T47D (cell line): ENCODE measurements around the gene UHMK1.
"Not testable (repeated sequence)": the region's sequence is repeated elsewhere in the genome, so short reads cannot be mapped to it uniquely, and the experiment has no call there.

Source experiments
- DNase-seq, 2 experiments: peaks; one replicate each; pipeline versions ENCODE4 v3.0.0 to v3.0.0-alpha.2; 2011 to 2012; ENCODE audit warnings: low read depth in 1 of 2, low spot score in 1 of 2
- JUND ChIP-seq: IDR thresholded peaks from 2 replicates; pipeline ENCODE4 v1.6.1; 2012; ENCODE audit warnings: low read depth
- in situ Hi-C: cut with HindIII; loops from 2 replicates; pipeline ENCODE4 v1.10.0; 2016; ENCODE audit warnings: low sequenced_read_pairs, low pct_unique_long_range_greater_than_20kb

UHMK1 gene

GRCh38 chr1:162561616-162562469 lies 64.2 kb downstream of the UHMK1 start, which contains the start of gene UAP1:
TSS of gene UAP1 (plus strand) at chr1:162561722. CDS start at chr1:162566069, 4,347 bp downstream.
- no peak for TF ChIP-seq JUND
- in situ Hi-C loops, result no loop called here
- peak in 1 of 2 experiments; percentile 15 for DNase-seq

GRCh38 chr1:162562470-162562828 lies 64.8 kb downstream of the UHMK1 start:
- no peak for TF ChIP-seq JUND
- in situ Hi-C loops, result no loop called here
- DNase-seq, result peak in 1 of 2 experiments; percentile 19

- in situ Hi-C loops, result no loop called here
- TF ChIP-seq JUND, result no peak
- no peak for DNase-seq
These were observed 67.2 kb downstream of the UHMK1 start for GRCh38 chr1:162564762-162565218.

GRCh38 chr1:162565460-162565859 lies 67.8 kb downstream of the UHMK1 start:
- no peak for TF ChIP-seq JUND
- in situ Hi-C loops, result no loop called here
- DNase-seq, result no peak

GRCh38 chr1:162566870-162567269 lies 69.3 kb downstream of the UHMK1 start:
- no peak for DNase-seq
- in situ Hi-C loops, result no loop called here
- no peak for TF ChIP-seq JUND

- TF ChIP-seq JUND, result no peak
- DNase-seq, result peak in 1 of 2 experiments; percentile 70
- in situ Hi-C loops, result no loop called here
These were observed 71.2 kb downstream of the UHMK1 start for GRCh38 chr1:162568802-162569201.

- TF ChIP-seq JUND, result no peak
- DNase-seq, result no peak
- in situ Hi-C loops, result no loop called here
These were observed 73.1 kb downstream of the UHMK1 start for GRCh38 chr1:162570718-162571117.

- DNase-seq, result not testable (repeated sequence)
These were observed 73.5 kb downstream of the UHMK1 start for GRCh38 chr1:162571121-162571520.

GRCh38 chr1:162571696-162572095 lies 74.1 kb downstream of the UHMK1 start:
- in situ Hi-C loops, result no loop called here
- DNase-seq, result no peak
- no peak for TF ChIP-seq JUND

More at GRCh38 chr1:162571121-162571520, 73.5 kb downstream of the UHMK1 start:
- in situ Hi-C loops, result not testable (repeated sequence)

- in situ Hi-C loops, result no loop called here
- no peak for DNase-seq
- TF ChIP-seq JUND, result no peak
These were observed 75.5 kb downstream of the UHMK1 start for GRCh38 chr1:162573136-162573535.

- DNase-seq, result no peak
- no peak for TF ChIP-seq JUND
- in situ Hi-C loops, result no loop called here
These were observed 80.6 kb downstream of the UHMK1 start for GRCh38 chr1:162578071-162578700.

GRCh38 chr1:162578936-162579335 lies 81.3 kb downstream of the UHMK1 start:
- no peak for DNase-seq
- in situ Hi-C loops, result no loop called here

More at GRCh38 chr1:162578936-162579335, 81.3 kb downstream of the UHMK1 start:
- no peak for TF ChIP-seq JUND
